Measurements from ENCODE around the gene FUCA2.
"Not testable (repeated sequence)": the region's sequence is repeated elsewhere in the genome, so short reads cannot be mapped to it uniquely, and the experiment has no call there.

Gene FUCA2

GRCh38 chr6:143476545-143476944, 35.0 kb downstream of the FUCA2 start:
- H3K36me3 ChIP-seq (ENCODE audit: insufficient read depth, low read length): peaks cover 64% of the 10 kb centered on the region; the same call in 1 of the 2 replicates
- H4K20me1 ChIP-seq (ENCODE audit: insufficient read depth, low read length, poor library complexity, severe bottlenecking): no peaks in the 10 kb centered on the region
- H3K79me2 ChIP-seq (ENCODE audit: insufficient read depth, low read length): no peaks in the 10 kb centered on the region
- no peaks in the 10 kb centered on the region for H3K27me3 ChIP-seq (ENCODE audit: insufficient read depth, low read length, poor library complexity, severe bottlenecking)
- no peak overlapping the region for H2AFZ ChIP-seq (ENCODE audit: low read length)
- no peaks in the 10 kb centered on the region for H3F3A ChIP-seq (ENCODE audit: low read depth)
- no peaks in the 10 kb centered on the region for H3K4me1 ChIP-seq (ENCODE audit: insufficient read depth, low read length, poor library complexity, severe bottlenecking)
- no peak overlapping the region for H3K4me2 ChIP-seq (ENCODE audit: low read depth, low read length, poor library complexity, severe bottlenecking)
- H3K4me3 ChIP-seq (ENCODE audit: low read length, poor library complexity, severe bottlenecking): no peak overlapping the region
- H3K9ac ChIP-seq (ENCODE audit: low read depth, low read length, poor library complexity, severe bottlenecking): no peak overlapping the region
- no peaks in the 10 kb centered on the region for H3K9me3 ChIP-seq (ENCODE audit: insufficient read depth, low read depth, low read length)
- TF ChIP-seq, protein P1, sequence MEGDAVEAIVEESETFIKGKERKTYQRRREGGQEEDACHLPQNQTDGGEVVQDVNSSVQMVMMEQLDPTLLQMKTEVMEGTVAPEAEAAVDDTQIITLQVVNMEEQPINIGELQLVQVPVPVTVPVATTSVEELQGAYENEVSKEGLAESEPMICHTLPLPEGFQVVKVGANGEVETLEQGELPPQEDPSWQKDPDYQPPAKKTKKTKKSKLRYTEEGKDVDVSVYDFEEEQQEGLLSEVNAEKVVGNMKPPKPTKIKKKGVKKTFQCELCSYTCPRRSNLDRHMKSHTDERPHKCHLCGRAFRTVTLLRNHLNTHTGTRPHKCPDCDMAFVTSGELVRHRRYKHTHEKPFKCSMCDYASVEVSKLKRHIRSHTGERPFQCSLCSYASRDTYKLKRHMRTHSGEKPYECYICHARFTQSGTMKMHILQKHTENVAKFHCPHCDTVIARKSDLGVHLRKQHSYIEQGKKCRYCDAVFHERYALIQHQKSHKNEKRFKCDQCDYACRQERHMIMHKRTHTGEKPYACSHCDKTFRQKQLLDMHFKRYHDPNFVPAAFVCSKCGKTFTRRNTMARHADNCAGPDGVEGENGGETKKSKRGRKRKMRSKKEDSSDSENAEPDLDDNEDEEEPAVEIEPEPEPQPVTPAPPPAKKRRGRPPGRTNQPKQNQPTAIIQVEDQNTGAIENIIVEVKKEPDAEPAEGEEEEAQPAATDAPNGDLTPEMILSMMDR (conservative IDR thresholded peaks at IDR 0.05; ENCODE audit: low read length): no peak
- TF ChIP-seq EZH2phosphoT487 (IDR thresholded peaks at IDR 0.05; ENCODE audit: borderline replicate concordance): no peak
- no peaks in the 10 kb centered on the region for H3K9me2 ChIP-seq (replicated peaks; ENCODE audit: low read depth, low read length)

DNA sequence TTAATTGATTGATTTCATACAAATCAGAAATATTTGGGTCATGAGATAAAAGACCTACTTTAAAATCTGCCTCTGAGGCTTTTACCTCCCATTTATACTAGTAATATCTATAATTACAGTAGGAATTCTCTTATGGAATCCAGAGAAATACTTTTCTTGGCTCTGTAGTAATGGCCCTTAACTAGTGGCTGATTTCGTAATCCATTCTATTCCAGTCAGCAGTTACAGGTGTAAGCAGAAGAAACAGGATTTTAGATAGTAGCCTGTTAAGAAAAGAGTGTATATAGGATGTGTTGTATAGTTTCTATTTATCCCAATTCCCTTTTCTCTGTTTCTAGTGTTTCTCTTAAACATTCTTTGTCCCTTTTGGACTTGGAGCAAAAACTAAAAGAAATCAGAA, 39.7 kb downstream of the FUCA2 start:
- no peaks in the 10 kb centered on the region for H3K9me3 ChIP-seq (ENCODE audit: insufficient read depth, low read depth, low read length)
- no peaks in the 10 kb centered on the region for H4K20me1 ChIP-seq (ENCODE audit: insufficient read depth, low read length, poor library complexity, severe bottlenecking)
- H3K4me1 ChIP-seq (ENCODE audit: insufficient read depth, low read length, poor library complexity, severe bottlenecking): no peaks in the 10 kb centered on the region
- no peaks in the 10 kb centered on the region for H3K79me2 ChIP-seq (ENCODE audit: insufficient read depth, low read length)
- H3K36me3 ChIP-seq (ENCODE audit: insufficient read depth, low read length): peaks cover 43% of the 10 kb centered on the region; the same call in 1 of the 2 replicates
- H2AFZ ChIP-seq (ENCODE audit: low read length): no peak overlapping the region
- no peak overlapping the region for H3K4me3 ChIP-seq (ENCODE audit: low read length, poor library complexity, severe bottlenecking)
- H3K4me2 ChIP-seq (ENCODE audit: low read depth, low read length, poor library complexity, severe bottlenecking): no peak overlapping the region
- TF ChIP-seq, protein P1 (conservative IDR thresholded peaks at IDR 0.05; ENCODE audit: low read length): no peak
- TF ChIP-seq EZH2phosphoT487 (IDR thresholded peaks at IDR 0.05; ENCODE audit: borderline replicate concordance): no peak
- H3F3A ChIP-seq (ENCODE audit: low read depth): no peaks in the 10 kb centered on the region
- H3K27me3 ChIP-seq (ENCODE audit: insufficient read depth, low read length, poor library complexity, severe bottlenecking): no peaks in the 10 kb centered on the region
- no peaks in the 10 kb centered on the region for H3K9me2 ChIP-seq (replicated peaks; ENCODE audit: low read depth, low read length)
- no peak overlapping the region for H3K9ac ChIP-seq (ENCODE audit: low read depth, low read length, poor library complexity, severe bottlenecking)

DNA sequence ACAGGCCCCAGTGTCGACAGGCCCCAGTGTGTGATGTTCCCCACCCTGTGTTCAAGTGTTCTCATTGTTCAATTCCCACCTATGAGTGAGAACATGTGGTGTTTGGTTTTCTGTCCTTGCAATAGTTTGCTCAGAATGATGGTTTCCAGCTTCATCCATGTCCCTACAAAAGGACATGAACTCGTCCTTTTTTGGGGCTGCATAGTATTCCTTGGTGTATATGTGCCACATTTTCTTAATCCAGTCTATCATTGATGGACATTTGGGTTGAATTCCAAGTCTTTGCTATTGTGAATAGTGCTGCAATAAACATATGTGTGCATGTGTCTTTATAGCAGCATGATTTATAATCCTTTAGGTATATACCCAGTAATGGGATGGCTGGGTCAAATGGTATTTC, 42.7 kb downstream of the FUCA2 start:
- not testable (repeated sequence) for H3F3A ChIP-seq (ENCODE audit: low read depth); H3K9me2 ChIP-seq (replicated peaks; ENCODE audit: low read depth, low read length); H3K4me2 ChIP-seq (ENCODE audit: low read depth, low read length, poor library complexity, severe bottlenecking); H3K4me1 ChIP-seq (ENCODE audit: insufficient read depth, low read length, poor library complexity, severe bottlenecking); H3K4me3 ChIP-seq (ENCODE audit: low read length, poor library complexity, severe bottlenecking); H3K9ac ChIP-seq (ENCODE audit: low read depth, low read length, poor library complexity, severe bottlenecking); H3K27me3 ChIP-seq (ENCODE audit: insufficient read depth, low read length, poor library complexity, severe bottlenecking); H3K9me3 ChIP-seq (ENCODE audit: insufficient read depth, low read depth, low read length); H2AFZ ChIP-seq (ENCODE audit: low read length); H4K20me1 ChIP-seq (ENCODE audit: insufficient read depth, low read length, poor library complexity, severe bottlenecking); H3K79me2 ChIP-seq (ENCODE audit: insufficient read depth, low read length)
- peaks cover 32% of the 10 kb centered on the region; the same call in 1 of the 2 replicates for H3K36me3 ChIP-seq (ENCODE audit: insufficient read depth, low read length)

GRCh38 chr6:143468026-143468425, 43.5 kb downstream of the FUCA2 start:
- Histone ChIP-seq H3K4me1 (ENCODE audit: insufficient read depth, low read length, poor library complexity, severe bottlenecking) (no peaks in the 10 kb centered on the region), H4K20me1 (ENCODE audit: insufficient read depth, low read length, poor library complexity, severe bottlenecking) (no peaks in the 10 kb centered on the region), H3K9me3 (ENCODE audit: insufficient read depth, low read depth, low read length) (no peaks in the 10 kb centered on the region), H3K9me2 (replicated peaks; ENCODE audit: low read depth, low read length) (no peaks in the 10 kb centered on the region), H3K27me3 (ENCODE audit: insufficient read depth, low read length, poor library complexity, severe bottlenecking) (no peaks in the 10 kb centered on the region), H3K4me2 (ENCODE audit: low read depth, low read length, poor library complexity, severe bottlenecking) (no peak overlapping the region), H3K36me3 (ENCODE audit: insufficient read depth, low read length) (peaks cover 31% of the 10 kb centered on the region; the same call in 1 of the 2 replicates), H2AFZ (ENCODE audit: low read length) (no peak overlapping the region), H3K9ac (ENCODE audit: low read depth, low read length, poor library complexity, severe bottlenecking) (no peak overlapping the region), H3K4me3 (ENCODE audit: low read length, poor library complexity, severe bottlenecking) (no peak overlapping the region), H3K79me2 (ENCODE audit: insufficient read depth, low read length) (peaks cover 3% of the 10 kb centered on the region; the same call in 1 of the 2 replicates), H3F3A (ENCODE audit: low read depth) (no peaks in the 10 kb centered on the region)
- no peak for TF ChIP-seq EZH2phosphoT487 (IDR thresholded peaks at IDR 0.05; ENCODE audit: borderline replicate concordance)
- TF ChIP-seq, protein P1 (conservative IDR thresholded peaks at IDR 0.05; ENCODE audit: low read length): no peak
